GM15510 (cell line): ENCODE data around the gene LIMCH1.

Experiments
- POLR2A ChIP-seq: IDR thresholded peaks from 3 replicates; pipeline ENCODE4 v1.6.1; 2011; ENCODE audit warnings: borderline replicate concordance; ENCODE audit not compliant: insufficient read length; ENCODE audit errors: extremely low read depth

Gene LIMCH1

DNA sequence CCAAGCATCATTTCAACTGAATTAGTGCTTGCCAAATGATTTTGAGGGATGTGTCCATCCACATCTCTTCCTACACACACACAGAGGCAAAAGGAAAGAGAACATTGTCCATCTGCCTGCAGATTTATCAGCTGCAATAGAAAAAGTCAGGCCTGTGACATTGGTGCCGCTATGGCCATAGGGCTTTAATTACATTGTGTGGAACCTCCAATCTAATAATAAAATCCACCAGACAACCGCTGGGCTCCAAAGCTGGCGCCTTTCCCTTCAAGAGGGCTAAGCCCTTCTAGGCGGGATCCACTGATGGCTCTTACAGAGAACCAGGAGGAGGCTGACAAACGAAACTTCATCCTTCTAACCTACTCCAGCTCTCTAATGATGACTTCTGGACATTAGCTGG lies 150.0 kb downstream of the LIMCH1 start:
- TF ChIP-seq POLR2A: no peak

GRCh38 chr4:41692717-41693345 lies 154.9 kb downstream of the LIMCH1 start:
- no peak for TF ChIP-seq POLR2A

DNA sequence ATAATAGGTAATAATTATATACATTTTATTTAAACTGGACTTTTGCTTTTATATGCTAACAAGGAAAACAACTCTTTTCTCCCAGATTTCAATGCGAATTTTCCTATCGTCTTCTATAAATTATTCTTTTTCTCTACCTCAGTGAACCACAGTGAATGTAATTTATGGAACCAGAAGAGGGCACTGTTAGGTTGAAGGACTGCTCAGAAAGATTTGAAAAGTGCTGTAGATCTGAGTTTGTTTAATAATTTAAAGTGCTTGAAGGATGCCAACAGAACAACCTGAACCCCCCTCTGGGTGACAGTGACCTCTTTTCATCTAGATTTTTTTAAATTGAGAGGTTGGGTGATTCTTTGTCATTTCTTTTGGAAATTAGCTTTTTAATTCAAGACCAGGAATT lies 155.7 kb downstream of the LIMCH1 start:
- TF ChIP-seq POLR2A: no peak

DNA sequence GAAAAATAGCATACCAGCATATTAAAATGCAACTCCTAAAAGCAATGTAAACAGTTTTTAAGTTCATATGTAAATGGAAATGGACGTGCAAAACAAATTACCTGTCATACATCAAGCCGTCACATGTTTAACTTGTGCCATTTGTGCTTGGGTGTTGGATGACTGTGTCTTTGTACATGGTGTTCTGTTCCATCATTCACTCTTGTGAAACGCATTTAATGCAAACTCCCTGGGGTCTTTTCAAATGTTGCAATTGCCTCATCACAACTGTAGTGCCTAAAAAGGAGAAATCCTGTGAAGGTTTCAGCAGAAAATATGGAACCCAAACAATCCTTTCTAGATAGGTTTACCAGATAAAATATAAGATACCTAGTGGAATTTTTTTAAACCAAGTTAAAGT lies 158.2 kb downstream of the LIMCH1 start:
- no peak for TF ChIP-seq POLR2A

DNA sequence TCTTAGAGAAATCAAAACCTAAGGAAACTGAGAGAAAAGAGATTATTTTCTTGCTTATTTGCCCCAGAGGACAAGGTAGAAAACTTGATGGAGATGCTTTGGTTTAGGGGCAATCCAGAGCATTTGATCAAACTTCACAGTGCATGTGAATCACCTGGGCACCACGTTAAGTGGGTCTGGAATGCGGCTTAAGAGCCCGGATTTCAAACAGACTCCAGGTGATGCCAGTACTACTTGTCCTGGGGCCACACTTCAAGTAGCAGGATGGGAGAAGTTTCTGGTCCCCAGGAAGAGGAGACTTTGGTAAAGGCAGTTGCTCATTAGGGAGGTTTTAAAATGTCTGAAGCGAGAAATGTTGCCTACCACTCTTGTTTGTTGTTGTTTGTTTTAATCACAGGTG lies 158.8 kb downstream of the LIMCH1 start:
- TF ChIP-seq POLR2A: no peak

DNA sequence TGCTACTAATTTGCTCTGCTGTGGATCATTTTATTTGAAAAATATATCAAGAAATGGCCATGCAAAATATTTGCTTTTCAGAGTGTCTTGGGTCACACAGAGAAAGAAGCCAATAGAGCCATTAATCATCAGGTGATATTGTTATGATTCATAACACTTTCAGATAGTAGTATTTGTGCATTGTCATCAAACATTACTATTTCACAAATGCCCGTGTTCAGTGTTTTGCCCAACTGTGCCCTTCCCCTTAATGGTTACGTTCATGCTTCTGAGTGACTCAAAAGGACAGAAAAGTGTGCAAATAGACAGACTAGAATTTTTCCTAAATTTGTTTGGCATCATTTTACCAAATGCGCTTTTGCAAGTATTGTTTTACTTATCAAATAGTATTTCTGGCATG lies 164.0 kb downstream of the LIMCH1 start:
- TF ChIP-seq POLR2A: no peak

GRCh38 chr4:41702770-41703169 lies 164.8 kb downstream of the LIMCH1 start:
- no peak for TF ChIP-seq POLR2A

- no peak for TF ChIP-seq POLR2A
Observed at GRCh38 chr4:41703785-41704184, 165.8 kb downstream of the LIMCH1 start.

- no peak for TF ChIP-seq POLR2A
Observed at GRCh38 chr4:41709844-41710481, 172.0 kb downstream of the LIMCH1 start.

DNA sequence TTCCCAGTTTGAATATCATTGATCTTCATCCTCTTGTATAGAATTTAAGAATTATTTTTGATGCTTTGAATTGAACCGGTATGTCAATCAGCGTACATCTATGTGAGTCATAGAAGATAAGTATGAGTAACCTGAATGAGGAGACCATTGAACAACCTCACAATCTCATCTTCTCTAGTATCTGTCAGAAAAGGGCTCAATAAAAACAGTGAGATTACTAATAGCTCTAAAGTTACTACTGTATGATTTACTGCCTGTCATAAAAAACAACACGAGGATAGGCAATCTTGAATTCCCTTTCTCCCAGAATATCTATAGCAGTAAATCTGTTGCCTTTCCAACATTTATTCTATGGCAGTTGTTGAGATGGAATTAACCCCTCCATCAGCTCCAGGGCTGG lies 174.5 kb downstream of the LIMCH1 start:
- no peak for TF ChIP-seq POLR2A

DNA sequence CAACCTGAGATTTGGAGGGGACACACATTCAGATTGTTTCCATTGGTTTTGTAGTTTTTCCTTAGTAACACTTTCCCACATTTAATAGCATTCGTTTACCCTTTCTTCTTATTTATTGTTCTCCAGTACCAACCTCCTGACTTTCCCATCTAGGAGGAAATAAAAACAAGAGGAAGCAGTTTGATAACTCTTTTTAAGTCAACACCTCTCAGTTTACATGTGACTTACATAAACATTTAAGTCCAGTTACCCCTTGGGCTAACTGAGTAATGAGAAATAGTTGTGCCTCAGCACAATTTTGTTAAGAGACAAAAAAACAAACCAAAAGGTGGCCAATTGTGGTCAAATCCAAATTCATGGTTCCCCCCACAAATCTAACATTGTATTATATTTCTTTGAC lies 175.8 kb downstream of the LIMCH1 start:
- no peak for TF ChIP-seq POLR2A

- no peak for TF ChIP-seq POLR2A
Observed at GRCh38 chr4:41714364-41715000, 176.5 kb downstream of the LIMCH1 start.

- no peak for TF ChIP-seq POLR2A
Observed at GRCh38 chr4:41715155-41715554, 177.2 kb downstream of the LIMCH1 start.

- no peak for TF ChIP-seq POLR2A
Observed at GRCh38 chr4:41718907-41719306, 180.9 kb downstream of the LIMCH1 start.

GRCh38 chr4:41719417-41719816 lies 181.5 kb downstream of the LIMCH1 start:
- TF ChIP-seq POLR2A: no peak

- TF ChIP-seq POLR2A: no peak
Observed at GRCh38 chr4:41722181-41722580, 184.2 kb downstream of the LIMCH1 start.
